ENCODE measurements around the gene TOX2. TPM values are rescaled to one million over a fixed set of nuclear protein-coding genes. Genes with fewer than 3 reads are reported as not detected.
A peak's percentile ranks its signal among the peaks of the same experiment; 100 is the strongest.

The TOX2 gene
- total and polyA plus RNA-seq, 9 donors = 0.69 to 5.6 (median 1.8) TPM

DNA sequence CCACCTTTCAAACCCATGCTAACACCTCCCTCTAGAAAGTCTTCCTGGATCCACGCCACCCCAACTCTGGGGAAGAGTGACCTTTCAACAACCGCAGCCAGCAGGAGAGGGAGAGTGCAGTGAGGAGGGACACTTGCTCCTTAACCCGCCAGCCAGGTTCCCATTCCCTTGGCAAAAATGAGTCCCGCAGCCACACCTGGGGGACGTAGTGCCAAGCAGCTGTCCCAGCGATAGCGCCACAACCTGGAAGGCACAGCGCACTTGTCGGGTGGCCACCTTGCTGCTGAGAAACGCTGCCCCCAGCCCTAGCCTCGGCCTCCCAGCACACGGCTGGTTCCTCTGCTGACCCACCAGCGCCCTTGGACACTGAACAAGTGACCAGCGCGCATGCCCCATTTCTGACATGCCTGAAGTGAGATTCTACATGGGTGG, 153.0 kb downstream of the TOX2 start:
- no peak for DNase-seq

DNA sequence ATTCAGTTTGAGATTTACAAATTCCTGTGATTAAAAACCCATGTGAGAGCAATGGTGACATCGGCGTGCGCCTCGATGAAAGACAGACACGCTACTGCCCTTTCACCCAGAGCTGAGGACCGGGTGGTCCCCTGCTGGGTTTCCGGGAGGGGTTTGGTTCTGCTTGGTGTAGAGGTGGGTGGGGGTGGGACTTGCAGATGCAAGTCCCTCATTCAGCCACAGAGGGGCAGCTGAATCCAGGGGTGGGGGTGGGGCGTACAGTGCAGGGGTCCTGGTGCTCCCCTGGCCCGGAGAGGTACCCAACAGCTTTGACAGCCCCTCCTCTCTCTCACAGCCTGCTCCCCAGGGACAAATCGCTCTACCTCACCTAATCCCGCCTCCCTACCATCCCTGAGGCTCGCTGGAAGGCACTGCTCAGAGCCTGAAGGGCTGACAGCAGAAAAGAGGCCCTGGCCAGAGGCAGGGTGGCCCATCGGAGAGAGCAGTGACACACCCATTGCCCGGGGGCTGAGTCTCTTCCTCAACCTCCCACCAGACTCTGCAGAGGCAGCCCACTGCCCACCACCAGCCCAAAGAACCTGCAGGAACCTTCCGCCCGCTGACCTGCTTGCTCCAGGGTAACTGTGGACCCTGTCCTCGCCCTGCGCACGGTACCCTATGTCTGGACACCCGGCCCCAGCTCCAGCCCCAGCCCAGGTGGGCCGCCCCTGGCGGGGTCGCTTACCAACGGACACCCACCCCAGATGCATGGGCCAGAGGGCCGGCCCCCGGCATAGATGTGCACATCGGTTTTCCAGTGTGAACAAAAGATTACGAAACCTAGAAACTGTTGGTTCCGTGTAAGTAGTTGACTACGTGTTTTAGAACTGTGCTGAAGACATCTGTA, 153.9 kb downstream of the TOX2 start:
- no peaks in the 10 kb centered on the region for H3K9me3 ChIP-seq
- no peaks in the 10 kb centered on the region for H3K4me1 ChIP-seq (ENCODE audit: insufficient read depth)
- WGBS, 3 donors = 79 to 82% (median 79%) methylated on average over 25 to 30 of the region's 30 CpGs
- no peaks in the 10 kb centered on the region for H3K36me3 ChIP-seq
- no peak overlapping the region for H3K4me3 ChIP-seq
- intact Hi-C loops (cut with DNase I) = no loop called here
- no peaks in the 10 kb centered on the region for H3K27me3 ChIP-seq
- TF ChIP-seq, protein P1, sequence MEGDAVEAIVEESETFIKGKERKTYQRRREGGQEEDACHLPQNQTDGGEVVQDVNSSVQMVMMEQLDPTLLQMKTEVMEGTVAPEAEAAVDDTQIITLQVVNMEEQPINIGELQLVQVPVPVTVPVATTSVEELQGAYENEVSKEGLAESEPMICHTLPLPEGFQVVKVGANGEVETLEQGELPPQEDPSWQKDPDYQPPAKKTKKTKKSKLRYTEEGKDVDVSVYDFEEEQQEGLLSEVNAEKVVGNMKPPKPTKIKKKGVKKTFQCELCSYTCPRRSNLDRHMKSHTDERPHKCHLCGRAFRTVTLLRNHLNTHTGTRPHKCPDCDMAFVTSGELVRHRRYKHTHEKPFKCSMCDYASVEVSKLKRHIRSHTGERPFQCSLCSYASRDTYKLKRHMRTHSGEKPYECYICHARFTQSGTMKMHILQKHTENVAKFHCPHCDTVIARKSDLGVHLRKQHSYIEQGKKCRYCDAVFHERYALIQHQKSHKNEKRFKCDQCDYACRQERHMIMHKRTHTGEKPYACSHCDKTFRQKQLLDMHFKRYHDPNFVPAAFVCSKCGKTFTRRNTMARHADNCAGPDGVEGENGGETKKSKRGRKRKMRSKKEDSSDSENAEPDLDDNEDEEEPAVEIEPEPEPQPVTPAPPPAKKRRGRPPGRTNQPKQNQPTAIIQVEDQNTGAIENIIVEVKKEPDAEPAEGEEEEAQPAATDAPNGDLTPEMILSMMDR (IDR thresholded peaks at IDR 0.05) = no peak
- no peak for TF ChIP-seq EP300 (IDR thresholded peaks at IDR 0.05)
- TF ChIP-seq POLR2A (IDR thresholded peaks at IDR 0.05) = no peak
- H3K27ac ChIP-seq = no peak overlapping the region
- peak in 1 of 5 donors; percentile 29 for DNase-seq

More for the DNA sequence above, 153.0 kb downstream of the TOX2 start:
- Histone ChIP-seq H3K27me3 (no peaks in the 10 kb centered on the region), H3K27ac (no peak overlapping the region), H3K36me3 (no peaks in the 10 kb centered on the region), H3K9me3 (no peaks in the 10 kb centered on the region), H3K4me1 (ENCODE audit: insufficient read depth) (no peaks in the 10 kb centered on the region), H3K4me3 (no peak overlapping the region)
- 85 to 89% (median 88%) methylated on average over 15 of the region's 15 CpGs for WGBS, 3 donors
- intact Hi-C loops (cut with DNase I) = no loop called here
- TF ChIP-seq POLR2A (IDR thresholded peaks at IDR 0.05) (no peak), EP300 (IDR thresholded peaks at IDR 0.05) (no peak)

DNA sequence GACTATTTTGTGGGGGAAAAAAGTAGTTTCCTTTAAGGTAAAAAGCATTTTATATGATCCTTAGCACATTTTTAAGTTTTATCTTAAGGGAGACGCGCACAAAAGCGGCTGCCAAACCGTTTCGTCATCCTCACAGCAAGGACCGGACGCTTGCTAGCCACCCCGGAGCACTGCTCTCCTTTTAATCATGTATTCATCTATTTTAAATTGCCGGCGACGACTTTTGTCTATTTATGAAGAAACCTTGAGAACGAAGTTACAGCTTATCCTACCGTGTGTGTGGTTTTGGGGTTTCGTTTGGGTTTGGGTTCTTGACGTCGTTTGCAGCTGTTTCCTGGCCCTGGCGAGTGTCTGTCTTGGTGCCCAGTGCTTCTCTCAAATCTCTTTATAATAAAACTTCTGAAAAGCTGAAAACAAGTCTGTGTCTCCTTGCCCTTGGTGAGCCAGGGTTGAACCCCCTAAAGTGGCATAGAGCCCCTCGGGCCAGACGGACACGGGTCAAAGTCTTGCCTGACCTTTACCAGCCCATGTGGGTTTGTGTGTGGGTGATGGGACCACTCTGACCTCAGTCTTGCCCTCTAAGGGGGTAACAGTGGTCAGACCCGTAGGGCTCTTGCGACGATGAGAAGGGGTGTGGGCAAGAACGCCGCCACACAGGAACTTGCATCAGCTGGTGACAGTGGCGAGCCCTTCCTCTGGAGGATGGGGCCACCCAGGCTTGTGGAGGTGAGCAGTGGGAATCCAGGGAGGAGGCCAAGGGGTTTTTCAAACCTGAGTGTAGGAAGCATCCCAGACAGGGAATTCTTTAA, 154.8 kb downstream of the TOX2 start:
- TF ChIP-seq EP300 (IDR thresholded peaks at IDR 0.05) (no peak), POLR2A (IDR thresholded peaks at IDR 0.05) (no peak)
- TF ChIP-seq, protein P1 (IDR thresholded peaks at IDR 0.05) = no peak
- 71 to 76% (median 74%) methylated on average over 26 of the region's 26 CpGs for WGBS, 3 donors
- intact Hi-C loops (cut with DNase I) = no loop called here
- Histone ChIP-seq H3K4me1 (ENCODE audit: insufficient read depth) (no peaks in the 10 kb centered on the region), H3K36me3 (no peaks in the 10 kb centered on the region), H3K27ac (no peak overlapping the region), H3K27me3 (no peaks in the 10 kb centered on the region), H3K9me3 (no peaks in the 10 kb centered on the region), H3K4me3 (no peak overlapping the region)
- peak in 1 of 5 donors; percentile 25 for DNase-seq

DNA sequence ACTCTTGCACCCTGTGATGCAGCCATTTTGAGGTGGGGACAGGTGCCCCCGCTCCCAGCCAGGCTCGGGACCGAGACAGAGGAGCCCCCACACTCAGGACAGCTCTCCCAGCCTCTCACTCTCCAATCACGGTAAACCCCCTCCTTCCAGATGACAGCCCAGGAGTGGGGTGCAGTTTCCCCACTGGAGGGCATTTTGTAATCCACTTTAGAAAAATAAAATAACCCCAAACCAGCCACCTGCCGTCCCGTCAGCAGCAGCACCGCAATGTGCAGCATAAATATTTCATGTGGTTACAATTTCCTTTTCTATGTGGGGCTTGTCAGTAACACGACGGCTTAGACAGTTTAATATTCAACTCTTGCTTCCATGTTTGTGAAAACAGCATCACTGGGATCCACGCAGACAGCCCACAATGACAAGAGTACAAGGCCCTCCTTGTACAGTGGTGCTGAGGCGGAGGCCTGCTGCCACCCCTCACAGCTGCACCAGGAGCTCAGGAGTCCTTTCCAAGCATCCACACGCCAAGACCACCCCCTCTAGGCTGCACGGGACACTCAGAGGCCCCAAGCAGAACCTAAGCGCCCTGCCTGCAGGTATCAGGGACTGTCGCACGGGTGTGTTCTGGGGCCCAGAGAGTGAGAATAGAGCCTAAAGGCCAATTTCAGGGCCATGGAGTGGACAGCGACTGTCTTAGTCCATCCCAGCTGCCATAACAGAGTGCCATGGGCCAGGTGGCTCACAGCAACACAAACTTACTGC, 155.7 kb downstream of the TOX2 start:
- WGBS, 3 donors = 69 to 74% (median 74%) methylated on average over 17 of the region's 17 CpGs
- Histone ChIP-seq H3K4me1 (ENCODE audit: insufficient read depth) (no peaks in the 10 kb centered on the region), H3K36me3 (no peaks in the 10 kb centered on the region), H3K9me3 (no peaks in the 10 kb centered on the region), H3K27me3 (no peaks in the 10 kb centered on the region), H3K4me3 (no peak overlapping the region), H3K27ac (no peak overlapping the region)
- intact Hi-C loops (cut with DNase I) = no loop called here
- no peak for DNase-seq
- no peak for TF ChIP-seq EP300 (IDR thresholded peaks at IDR 0.05)
- TF ChIP-seq, protein P1 (IDR thresholded peaks at IDR 0.05) = no peak
- no peak for TF ChIP-seq POLR2A (IDR thresholded peaks at IDR 0.05)

All from ovary (tissue), 9 donors.